ENCODE results near the gene TTC22. TPM values are rescaled to one million over a fixed set of nuclear protein-coding genes. Genes with fewer than 3 reads are reported as not detected.

Gene TTC22
- total RNA-seq, 1 experiment from 2014 or later = 3.0 TPM

DNA sequence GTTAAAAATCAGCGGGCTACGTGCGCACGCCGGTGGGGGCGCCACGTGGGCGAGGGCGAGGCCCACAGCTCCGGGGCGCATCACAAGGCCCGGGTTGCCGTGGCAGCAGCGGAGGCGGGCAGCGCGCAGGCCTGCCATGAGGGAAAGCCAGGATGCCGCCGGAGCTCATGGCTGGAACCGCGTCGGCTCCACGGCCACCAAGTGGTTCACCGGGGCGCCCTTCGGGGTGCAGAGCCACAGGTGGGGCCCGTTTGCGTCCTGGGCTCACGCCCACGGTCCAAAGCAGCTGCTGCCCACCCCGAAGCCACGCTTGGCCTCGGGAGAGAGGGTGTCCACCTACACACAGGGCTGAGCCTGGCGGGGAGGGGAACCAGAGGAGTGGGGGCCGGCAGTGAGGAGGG, 4.9 kb upstream of the TTC22 start:
- Mint-ChIP-seq H3K36me3 (ENCODE audit: insufficient read depth, unreplicated experiment) (no peaks in the 10 kb centered on the region), H3K9me3 (ENCODE audit: unreplicated experiment) (no peaks in the 10 kb centered on the region), H3K4me1 (ENCODE audit: insufficient read depth, unreplicated experiment) (peaks cover 17% of the 10 kb centered on the region), H3K27ac (ENCODE audit: low read depth, unreplicated experiment) (no peak overlapping the region), H3K4me3 (ENCODE audit: unreplicated experiment) (no peak overlapping the region), H3K27me3 (ENCODE audit: insufficient read depth, unreplicated experiment) (no peaks in the 10 kb centered on the region)
- ChIA-PET POLR2A (no interaction called here), CTCF (interaction anchor here (1.0 to 1.7 kb wide), 3 partner anchors 43 to 139 kb away, joined by 3 to 8 read pairs (median 4); no protein-coding TSS in a partner anchor)
- TF ChIP-seq, protein P1, sequence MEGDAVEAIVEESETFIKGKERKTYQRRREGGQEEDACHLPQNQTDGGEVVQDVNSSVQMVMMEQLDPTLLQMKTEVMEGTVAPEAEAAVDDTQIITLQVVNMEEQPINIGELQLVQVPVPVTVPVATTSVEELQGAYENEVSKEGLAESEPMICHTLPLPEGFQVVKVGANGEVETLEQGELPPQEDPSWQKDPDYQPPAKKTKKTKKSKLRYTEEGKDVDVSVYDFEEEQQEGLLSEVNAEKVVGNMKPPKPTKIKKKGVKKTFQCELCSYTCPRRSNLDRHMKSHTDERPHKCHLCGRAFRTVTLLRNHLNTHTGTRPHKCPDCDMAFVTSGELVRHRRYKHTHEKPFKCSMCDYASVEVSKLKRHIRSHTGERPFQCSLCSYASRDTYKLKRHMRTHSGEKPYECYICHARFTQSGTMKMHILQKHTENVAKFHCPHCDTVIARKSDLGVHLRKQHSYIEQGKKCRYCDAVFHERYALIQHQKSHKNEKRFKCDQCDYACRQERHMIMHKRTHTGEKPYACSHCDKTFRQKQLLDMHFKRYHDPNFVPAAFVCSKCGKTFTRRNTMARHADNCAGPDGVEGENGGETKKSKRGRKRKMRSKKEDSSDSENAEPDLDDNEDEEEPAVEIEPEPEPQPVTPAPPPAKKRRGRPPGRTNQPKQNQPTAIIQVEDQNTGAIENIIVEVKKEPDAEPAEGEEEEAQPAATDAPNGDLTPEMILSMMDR (IDR thresholded peaks at IDR 0.05; ENCODE audit: unreplicated experiment) = no peak
- intact Hi-C loops (cut with micrococcal nuclease) = no loop called here
- DNase-seq (ENCODE audit: unreplicated experiment) = no peak
- BruUV-seq (replicated peaks) = no TSS peak

DNA sequence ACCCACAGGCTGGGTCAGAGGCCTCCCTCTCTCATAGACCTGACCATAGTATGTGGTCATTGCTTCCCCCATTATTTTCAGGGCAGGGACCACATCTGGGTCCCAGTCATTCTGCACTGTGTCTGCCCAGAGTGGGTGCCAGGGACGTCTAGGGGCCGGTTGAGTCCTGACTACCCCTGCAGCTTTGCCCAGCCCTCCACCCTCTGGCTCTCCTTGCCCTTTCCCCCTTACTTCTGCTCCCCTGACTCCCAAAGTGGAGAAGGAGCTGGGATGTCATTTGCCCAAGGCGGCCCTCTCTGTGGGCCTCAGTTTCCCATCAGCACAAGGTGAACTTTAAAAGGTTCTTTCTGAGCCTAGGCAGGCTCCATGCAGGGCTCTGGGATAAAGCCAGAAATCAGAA, 4.3 kb upstream of the TTC22 start:
- intact Hi-C loops (cut with micrococcal nuclease) = no loop called here
- no TSS peak for BruUV-seq (replicated peaks)
- Mint-ChIP-seq H3K4me3 (ENCODE audit: unreplicated experiment) (no peak overlapping the region), H3K27me3 (ENCODE audit: insufficient read depth, unreplicated experiment) (no peaks in the 10 kb centered on the region), H3K36me3 (ENCODE audit: insufficient read depth, unreplicated experiment) (no peaks in the 10 kb centered on the region), H3K4me1 (ENCODE audit: insufficient read depth, unreplicated experiment) (peaks cover 17% of the 10 kb centered on the region), H3K9me3 (ENCODE audit: unreplicated experiment) (no peaks in the 10 kb centered on the region), H3K27ac (ENCODE audit: low read depth, unreplicated experiment) (no peak overlapping the region)
- TF ChIP-seq, protein P1 (IDR thresholded peaks at IDR 0.05; ENCODE audit: unreplicated experiment) = no peak
- CTCF ChIA-PET = interaction anchor here (1.5 to 2.2 kb wide), 2 partner anchors 43 to 134 kb away, joined by 3 to 8 read pairs; no protein-coding TSS in a partner anchor
- POLR2A ChIA-PET = no interaction called here
- no peak for DNase-seq (ENCODE audit: unreplicated experiment)

DNA sequence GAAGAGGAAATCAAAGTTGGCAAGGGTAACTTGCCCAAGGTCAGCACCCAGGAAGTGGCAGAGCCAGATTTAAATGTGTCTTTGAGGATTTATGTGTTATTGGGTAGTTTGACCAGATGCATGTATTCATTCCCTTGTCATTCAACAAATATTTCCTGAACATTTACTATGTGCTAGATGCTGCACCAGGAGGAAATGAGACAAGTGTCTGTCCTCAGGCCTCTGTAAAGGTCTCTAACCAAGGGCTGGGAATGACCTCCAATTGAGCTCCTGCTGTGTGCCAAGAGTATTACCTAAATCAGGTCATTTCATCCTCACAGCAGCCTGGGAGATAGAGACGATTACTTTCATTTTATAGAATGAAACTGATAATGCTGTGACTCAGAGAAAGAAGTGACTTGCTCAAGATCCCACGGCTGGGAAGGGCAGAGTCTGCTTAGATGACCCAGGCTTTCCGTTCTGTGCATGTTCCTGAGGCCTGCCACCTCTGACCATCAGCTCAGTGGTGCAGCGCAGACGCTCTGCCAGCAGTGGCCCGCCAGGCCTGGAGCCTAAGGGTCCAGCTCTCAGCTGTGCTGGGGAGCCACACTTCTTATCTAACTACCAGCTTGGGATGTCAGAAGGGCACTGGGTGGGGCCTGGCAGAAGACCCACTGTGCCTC, 3.5 kb upstream of the TTC22 start:
- POLR2A ChIA-PET = no interaction called here
- intact Hi-C loops (cut with micrococcal nuclease) = loop anchor here (5.0 kb wide), 2 partner anchors 42 to 87 kb away; partner anchors contain the start of genes PARS2 and TTC4
- no peaks in the 10 kb centered on the region for H3K9me3 Mint-ChIP-seq (ENCODE audit: unreplicated experiment)
- H3K4me3 Mint-ChIP-seq (ENCODE audit: unreplicated experiment) = no peak overlapping the region
- DNase-seq (ENCODE audit: unreplicated experiment) = no peak
- no TSS peak for BruUV-seq (replicated peaks)
- TF ChIP-seq, protein P1 (IDR thresholded peaks at IDR 0.05; ENCODE audit: unreplicated experiment) = no peak
- no peak overlapping the region for H3K27ac Mint-ChIP-seq (ENCODE audit: low read depth, unreplicated experiment)
- CTCF ChIA-PET = interaction anchor here (1.9 to 2.2 kb wide), 2 partner anchors 12 to 134 kb away, joined by 4 to 8 read pairs; no protein-coding TSS in a partner anchor
- H3K4me1 Mint-ChIP-seq (ENCODE audit: insufficient read depth, unreplicated experiment) = peaks cover 24% of the 10 kb centered on the region
- no peaks in the 10 kb centered on the region for H3K27me3 Mint-ChIP-seq (ENCODE audit: insufficient read depth, unreplicated experiment)
- no peaks in the 10 kb centered on the region for H3K36me3 Mint-ChIP-seq (ENCODE audit: insufficient read depth, unreplicated experiment)

DNA sequence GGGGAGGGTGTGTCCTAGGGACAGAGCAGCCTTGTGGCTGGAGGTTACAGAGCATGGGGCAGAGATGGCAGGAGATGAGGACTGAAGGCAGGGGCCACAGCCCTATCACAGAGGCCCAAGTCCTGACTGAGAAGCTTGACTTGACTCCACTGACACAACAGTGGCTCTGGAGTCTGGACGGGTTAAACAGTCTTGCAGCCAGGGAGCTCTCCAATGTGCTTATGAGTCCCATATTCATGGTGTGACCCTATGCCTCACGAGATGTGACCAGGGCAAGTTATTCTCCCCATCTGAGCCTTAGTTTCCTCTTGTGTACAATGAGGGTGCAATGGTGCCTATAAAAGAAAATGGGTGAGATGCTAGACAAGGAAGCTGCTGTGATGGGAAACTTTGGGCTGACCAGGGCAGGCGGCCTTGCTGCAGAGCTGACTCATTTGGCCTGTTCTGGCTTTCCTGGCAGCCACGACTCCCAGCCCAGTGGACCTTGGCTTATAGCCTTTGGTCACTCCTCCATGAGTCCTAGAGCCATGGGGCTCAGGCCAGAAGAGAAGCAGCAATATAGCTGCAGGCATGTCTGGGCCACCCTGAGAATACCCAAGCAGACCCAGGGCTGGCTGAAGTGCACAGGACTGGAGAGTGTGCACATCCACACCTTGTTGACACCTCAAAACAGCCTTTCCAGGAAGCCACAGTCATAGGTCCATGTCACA, 2.8 kb upstream of the TTC22 start:
- H3K27me3 Mint-ChIP-seq (ENCODE audit: insufficient read depth, unreplicated experiment) = no peaks in the 10 kb centered on the region
- no peak overlapping the region for H3K27ac Mint-ChIP-seq (ENCODE audit: low read depth, unreplicated experiment)
- no peaks in the 10 kb centered on the region for H3K36me3 Mint-ChIP-seq (ENCODE audit: insufficient read depth, unreplicated experiment)
- DNase-seq (ENCODE audit: unreplicated experiment) = no peak
- BruUV-seq (replicated peaks) = no TSS peak
- intact Hi-C loops (cut with micrococcal nuclease) = loop anchor here (5.0 kb wide), 2 partner anchors 42 to 87 kb away; partner anchors contain the start of genes PARS2 and TTC4
- peaks cover 31% of the 10 kb centered on the region for H3K4me1 Mint-ChIP-seq (ENCODE audit: insufficient read depth, unreplicated experiment)
- CTCF ChIA-PET = interaction anchor here (0.7 to 2.2 kb wide), 4 partner anchors 11 to 314 kb away, joined by 3 to 8 read pairs (median 4); no protein-coding TSS in a partner anchor
- POLR2A ChIA-PET = no interaction called here
- TF ChIP-seq, protein P1 (IDR thresholded peaks at IDR 0.05; ENCODE audit: unreplicated experiment) = no peak
- H3K9me3 Mint-ChIP-seq (ENCODE audit: unreplicated experiment) = no peaks in the 10 kb centered on the region
- no peak overlapping the region for H3K4me3 Mint-ChIP-seq (ENCODE audit: unreplicated experiment)

All from MCF 10A (cell line).